ENCODE data around the gene MGMT. TPM values are rescaled to one million over a fixed set of nuclear protein-coding genes. Genes with fewer than 3 reads are reported as not detected.

MGMT gene
- total and polyA plus RNA-seq, 2 of the 4 experiments (the other 2 are of a cell fraction), result 11.5 to 17.8 TPM

DNA sequence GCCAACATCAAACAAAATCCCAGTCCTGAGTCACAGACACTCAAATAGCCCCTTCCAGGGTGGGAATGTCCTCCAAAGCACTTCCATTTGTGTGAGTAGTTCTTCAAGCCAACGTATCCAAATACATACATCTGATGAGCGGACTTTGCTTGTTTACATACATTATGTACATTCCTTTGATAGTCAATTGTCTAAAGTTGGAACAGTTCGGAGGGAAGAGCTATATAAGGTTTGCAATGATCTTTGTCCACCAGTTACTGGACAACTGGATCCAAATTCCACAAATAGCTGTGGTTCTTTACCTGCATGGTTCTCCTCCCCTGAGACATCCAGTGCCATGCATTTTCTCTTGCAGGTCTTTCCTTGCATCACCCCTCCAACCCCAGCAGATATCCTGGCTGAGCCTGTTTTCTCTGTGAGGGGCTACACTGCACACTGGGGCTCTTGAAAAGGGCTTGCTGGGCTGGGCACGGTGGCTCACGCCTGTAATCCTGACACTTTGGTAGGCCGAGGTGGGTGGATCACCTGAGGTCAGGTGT is 4.7 kb upstream of the MGMT start:
- Histone ChIP-seq H2AFZ (replicated peaks; ENCODE audit: low read length, poor library complexity) (no peak overlapping the region), H4K8ac (ENCODE audit: low read depth in 2 of 2, low read length in 2 of 2) (no peak overlapping the region), H3K14ac (replicated peaks; ENCODE audit: low read depth, low read length) (no peak overlapping the region), H2AK9ac (replicated peaks; ENCODE audit: low read depth, low read length, poor library complexity) (no peak overlapping the region), H4K91ac (ENCODE audit: insufficient read depth, low read depth, low read length) (no peak overlapping the region), H3K4me2 (ENCODE audit: low read depth, low read length) (no peak overlapping the region), H2BK120ac (ENCODE audit: low read depth, low read length) (no peak overlapping the region), H2BK20ac (ENCODE audit: low read depth, low read length) (no peak overlapping the region), H3K4me3 (ENCODE audit: insufficient read depth, low read depth, low read length) (no peak overlapping the region), H3K4ac (ENCODE audit: low read depth, low read length) (no peak overlapping the region), H3K79me1 (ENCODE audit: low read depth in 1 of 2, low read length in 2 of 2) (no peaks in the 10 kb centered on the region; a peak in 1 of 4 replicates), H2AK5ac (ENCODE audit: low read depth, low read length) (no peak overlapping the region), H3K23ac (ENCODE audit: low read depth, low read length) (no peak overlapping the region), H3K4me1 (ENCODE audit: control insufficient read depth, insufficient read depth, low read length) (peaks cover 4% of the 10 kb centered on the region; the same call in 1 of the 2 replicates), H3K36me3 (ENCODE audit: control insufficient read depth, insufficient read depth, low read length) (no peaks in the 10 kb centered on the region), H3K18ac (ENCODE audit: low read depth, low read length) (no peak overlapping the region), H2BK5ac (ENCODE audit: low read depth, low read length, poor library complexity, severe bottlenecking) (no peak overlapping the region), H3K56ac (ENCODE audit: extremely low read depth, insufficient read depth, low read length) (no peak overlapping the region), H4K20me1 (ENCODE audit: insufficient read depth, low read length) (no peaks in the 10 kb centered on the region), H3K9me3 (ENCODE audit: control insufficient read depth, insufficient read depth, low read length) (no peaks in the 10 kb centered on the region), H3K9me1 (ENCODE audit: insufficient read depth, low read length) (no peaks in the 10 kb centered on the region), H3K27ac (ENCODE audit: insufficient read depth, low read length) (no peak overlapping the region), H4K5ac (ENCODE audit: low read depth, low read length) (no peak overlapping the region), H3K9ac (ENCODE audit: low read depth, low read length) (no peak overlapping the region), H3K27me3 (ENCODE audit: control insufficient read depth, insufficient read depth, low read length) (peaks cover 5% of the 10 kb centered on the region), H2BK15ac (ENCODE audit: low read depth, low read length) (no peak overlapping the region)
- dilution Hi-C loops (cut with HindIII; ENCODE audit: low sequenced_read_pairs, unreplicated experiment), result no loop called here
- BruUV-seq (replicated peaks), result no TSS peak
- DNase-seq (no peak), ATAC-seq (ENCODE audit: low read depth) (no peak)
- intact Hi-C loops (cut with micrococcal nuclease), result no loop called here
- CTCF ChIA-PET, result no interaction called here
- TF ChIP-seq CHD1 (IDR thresholded peaks at IDR 0.05; ENCODE audit: low read depth, low read length) (no peak), MXI1 (IDR thresholded peaks at IDR 0.05; ENCODE audit: borderline replicate concordance, low read depth, low read length) (no peak), RFX5 (IDR thresholded peaks at IDR 0.05; ENCODE audit: low read depth, low read length) (no peak), SMC3 (IDR thresholded peaks at IDR 0.05; ENCODE audit: low read depth, low read length) (no peak), NFE2L2 (IDR thresholded peaks at IDR 0.05; ENCODE audit: low read depth, low read length) (no peak), POLR2A (IDR thresholded peaks at IDR 0.05; ENCODE audit: low read depth, low read length) (no peak), MAZ (IDR thresholded peaks at IDR 0.05; ENCODE audit: borderline replicate concordance, low read depth, low read length) (no peak), FOS (IDR thresholded peaks at IDR 0.05; ENCODE audit: low read depth, low read length) (no peak), BHLHE40 (IDR thresholded peaks at IDR 0.05; ENCODE audit: low read depth, low read length) (no peak), CEBPB (IDR thresholded peaks at IDR 0.05; ENCODE audit: low read depth, low read length) (no peak), MAFK (IDR thresholded peaks at IDR 0.05; ENCODE audit: low read depth, low read length) (no peak)
- TF ChIP-seq, protein P1, sequence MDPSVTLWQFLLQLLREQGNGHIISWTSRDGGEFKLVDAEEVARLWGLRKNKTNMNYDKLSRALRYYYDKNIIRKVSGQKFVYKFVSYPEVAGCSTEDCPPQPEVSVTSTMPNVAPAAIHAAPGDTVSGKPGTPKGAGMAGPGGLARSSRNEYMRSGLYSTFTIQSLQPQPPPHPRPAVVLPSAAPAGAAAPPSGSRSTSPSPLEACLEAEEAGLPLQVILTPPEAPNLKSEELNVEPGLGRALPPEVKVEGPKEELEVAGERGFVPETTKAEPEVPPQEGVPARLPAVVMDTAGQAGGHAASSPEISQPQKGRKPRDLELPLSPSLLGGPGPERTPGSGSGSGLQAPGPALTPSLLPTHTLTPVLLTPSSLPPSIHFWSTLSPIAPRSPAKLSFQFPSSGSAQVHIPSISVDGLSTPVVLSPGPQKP (IDR thresholded peaks at IDR 0.05; ENCODE audit: borderline replicate concordance, low read depth, low read length), result no peak
- TF ChIP-seq, protein P2, sequence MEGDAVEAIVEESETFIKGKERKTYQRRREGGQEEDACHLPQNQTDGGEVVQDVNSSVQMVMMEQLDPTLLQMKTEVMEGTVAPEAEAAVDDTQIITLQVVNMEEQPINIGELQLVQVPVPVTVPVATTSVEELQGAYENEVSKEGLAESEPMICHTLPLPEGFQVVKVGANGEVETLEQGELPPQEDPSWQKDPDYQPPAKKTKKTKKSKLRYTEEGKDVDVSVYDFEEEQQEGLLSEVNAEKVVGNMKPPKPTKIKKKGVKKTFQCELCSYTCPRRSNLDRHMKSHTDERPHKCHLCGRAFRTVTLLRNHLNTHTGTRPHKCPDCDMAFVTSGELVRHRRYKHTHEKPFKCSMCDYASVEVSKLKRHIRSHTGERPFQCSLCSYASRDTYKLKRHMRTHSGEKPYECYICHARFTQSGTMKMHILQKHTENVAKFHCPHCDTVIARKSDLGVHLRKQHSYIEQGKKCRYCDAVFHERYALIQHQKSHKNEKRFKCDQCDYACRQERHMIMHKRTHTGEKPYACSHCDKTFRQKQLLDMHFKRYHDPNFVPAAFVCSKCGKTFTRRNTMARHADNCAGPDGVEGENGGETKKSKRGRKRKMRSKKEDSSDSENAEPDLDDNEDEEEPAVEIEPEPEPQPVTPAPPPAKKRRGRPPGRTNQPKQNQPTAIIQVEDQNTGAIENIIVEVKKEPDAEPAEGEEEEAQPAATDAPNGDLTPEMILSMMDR (conservative IDR thresholded peaks at IDR 0.05; ENCODE audit: low read depth, low read length), result no peak
- no CpG with 5 or more reads among the region's 6 CpGs for WGBS, 2 experiments (ENCODE audit: extremely low coverage in 2 of 2, insufficient read length in 1 of 2)
- POLR2A ChIA-PET (ENCODE audit: unreplicated experiment), result no interaction called here
- in situ Hi-C loops (cut with MboI; ENCODE audit: low sequenced_read_pairs), result no loop called here

All from IMR-90 (cell line).